Central memory CD8-positive, alpha-beta T cell (primary cell): ENCODE measurements around the gene TCF23.
A peak's percentile ranks its signal among the peaks of the same experiment; 100 is the strongest.

Source experiments
- ATAC-seq: fragments of 150-1000 bp; cut with Tn5 transposase; replicated peaks from 2 replicates; pipeline ENCODE4 v1.10.0; 2022; ENCODE audit warnings: mild to moderate bottlenecking, moderate FRiP score, moderate number of reproducible peaks; ENCODE audit not compliant: poor library complexity, severe bottlenecking; ENCODE audit errors: extremely low read depth
- DNase-seq, 2 donors: peaks; one replicate each; pipeline ENCODE4 v3.0.0; 2021; ENCODE audit warnings: low spot score in 2 of 2
- H3K27ac Mint-ChIP-seq: one replicate; pipeline ENCODE4 v1.8.0; 2022; ENCODE audit warnings: low read depth, mild to moderate bottlenecking, moderate library complexity, mixed read lengths
- H3K27me3 Mint-ChIP-seq: one replicate; pipeline ENCODE4 v1.8.0; 2022; ENCODE audit warnings: mixed read lengths
- H3K36me3 Mint-ChIP-seq: one replicate; pipeline ENCODE4 v1.8.0; 2022; ENCODE audit warnings: mild to moderate bottlenecking, moderate library complexity, mixed read lengths; ENCODE audit not compliant: insufficient read depth
- H3K4me1 Mint-ChIP-seq: one replicate; pipeline ENCODE4 v1.8.0; 2022; ENCODE audit warnings: mixed read lengths
- H3K4me3 Mint-ChIP-seq: one replicate; pipeline ENCODE4 v1.8.0; 2022; ENCODE audit warnings: mild to moderate bottlenecking, moderate library complexity, mixed read lengths
- H3K9me3 Mint-ChIP-seq: one replicate; pipeline ENCODE4 v1.8.0; 2022; ENCODE audit warnings: mixed read lengths

Gene TCF23

GRCh38 chr2:27133905-27134780, 14.7 kb upstream of the TCF23 start, which contains the start of gene PREB:
Gene PREB, minus strand, starts transcription at chr2:27134636. Its CDS starts 215 bp downstream, at chr2:27134421.
- peaks cover 31% of the 10 kb centered on the region for H3K36me3 Mint-ChIP-seq
- DNase-seq: peak; percentile 96 to 98
- H3K4me3 Mint-ChIP-seq: peak within 1 kb of the TSS; percentile 92
- H3K9me3 Mint-ChIP-seq: no peaks in the 10 kb centered on the region
- H3K4me1 Mint-ChIP-seq: peaks cover 34% of the 10 kb centered on the region
- peak within 1 kb of the TSS; percentile 99 for H3K27ac Mint-ChIP-seq
- no peaks in the 10 kb centered on the region for H3K27me3 Mint-ChIP-seq
- peak; percentile 94 for ATAC-seq

GRCh38 chr2:27134781-27135477, 13.9 kb upstream of the TCF23 start:
- peak overlapping the region; percentile 92 for H3K4me3 Mint-ChIP-seq
- H3K27me3 Mint-ChIP-seq: no peaks in the 10 kb centered on the region
- H3K36me3 Mint-ChIP-seq: peaks cover 30% of the 10 kb centered on the region
- peak overlapping the region; percentile 99 for H3K27ac Mint-ChIP-seq
- ATAC-seq: no peak
- peaks cover 34% of the 10 kb centered on the region for H3K4me1 Mint-ChIP-seq
- H3K9me3 Mint-ChIP-seq: no peaks in the 10 kb centered on the region
- DNase-seq: no peak

- ATAC-seq: no peak
- no peaks in the 10 kb centered on the region for H3K27me3 Mint-ChIP-seq
- H3K9me3 Mint-ChIP-seq: no peaks in the 10 kb centered on the region
- DNase-seq: no peak
- H3K27ac Mint-ChIP-seq: no peak overlapping the region
- peaks cover 34% of the 10 kb centered on the region for H3K4me1 Mint-ChIP-seq
- peak overlapping the region; percentile 92 for H3K4me3 Mint-ChIP-seq
- H3K36me3 Mint-ChIP-seq: peaks cover 28% of the 10 kb centered on the region
These were observed 13.3 kb upstream of the TCF23 start for GRCh38 chr2:27135478-27135955.

- H3K4me3 Mint-ChIP-seq: no peak overlapping the region
- H3K27ac Mint-ChIP-seq: no peak overlapping the region
- peaks cover 24% of the 10 kb centered on the region for H3K36me3 Mint-ChIP-seq
- no peaks in the 10 kb centered on the region for H3K9me3 Mint-ChIP-seq
- H3K27me3 Mint-ChIP-seq: no peaks in the 10 kb centered on the region
- ATAC-seq: no peak
- DNase-seq: no peak
- H3K4me1 Mint-ChIP-seq: peaks cover 28% of the 10 kb centered on the region
These were observed 12.1 kb upstream of the TCF23 start for GRCh38 chr2:27136751-27137150.

- Mint-ChIP-seq H3K9me3 (no peaks in the 10 kb centered on the region), H3K27me3 (no peaks in the 10 kb centered on the region), H3K36me3 (peaks cover 22% of the 10 kb centered on the region), H3K4me1 (peaks cover 27% of the 10 kb centered on the region), H3K27ac (no peak overlapping the region), H3K4me3 (no peak overlapping the region)
- no peak for DNase-seq
- ATAC-seq: no peak
These were observed 11.4 kb upstream of the TCF23 start for GRCh38 chr2:27137322-27137935.

GRCh38 chr2:27138111-27138510, 10.7 kb upstream of the TCF23 start:
- peaks cover 6% of the 10 kb centered on the region for H3K27me3 Mint-ChIP-seq
- H3K36me3 Mint-ChIP-seq: peaks cover 22% of the 10 kb centered on the region
- DNase-seq (no peak), ATAC-seq (no peak)
- H3K4me1 Mint-ChIP-seq: peaks cover 20% of the 10 kb centered on the region
- H3K9me3 Mint-ChIP-seq: no peaks in the 10 kb centered on the region
- H3K27ac Mint-ChIP-seq: no peak overlapping the region
- H3K4me3 Mint-ChIP-seq: no peak overlapping the region

GRCh38 chr2:27139310-27139709, 9.5 kb upstream of the TCF23 start, which contains the start of gene PRR30:
Gene PRR30, minus strand, starts transcription at chr2:27139410. Its CDS starts 1,081 bp downstream, at chr2:27138329.
- H3K9me3 Mint-ChIP-seq: no peaks in the 10 kb centered on the region
- DNase-seq (no peak), ATAC-seq (no peak)
- H3K36me3 Mint-ChIP-seq: peaks cover 13% of the 10 kb centered on the region
- H3K4me1 Mint-ChIP-seq: peaks cover 10% of the 10 kb centered on the region
- no peak within 1 kb of the TSS for H3K27ac Mint-ChIP-seq
- no peak within 1 kb of the TSS for H3K4me3 Mint-ChIP-seq
- H3K27me3 Mint-ChIP-seq: peaks cover 17% of the 10 kb centered on the region

- no peaks in the 10 kb centered on the region for H3K4me1 Mint-ChIP-seq
- ATAC-seq (no peak), DNase-seq (no peak)
- peaks cover 55% of the 10 kb centered on the region for H3K27me3 Mint-ChIP-seq
- H3K27ac Mint-ChIP-seq: no peak overlapping the region
- H3K4me3 Mint-ChIP-seq: no peak overlapping the region
- no peaks in the 10 kb centered on the region for H3K9me3 Mint-ChIP-seq
- H3K36me3 Mint-ChIP-seq: no peaks in the 10 kb centered on the region
These were observed 5.5 kb upstream of the TCF23 start for GRCh38 chr2:27143285-27143684.

- DNase-seq (no peak), ATAC-seq (no peak)
- Mint-ChIP-seq H3K36me3 (no peaks in the 10 kb centered on the region), H3K4me3 (no peak overlapping the region), H3K9me3 (no peaks in the 10 kb centered on the region), H3K27me3 (peaks cover 66% of the 10 kb centered on the region), H3K27ac (no peak overlapping the region), H3K4me1 (no peaks in the 10 kb centered on the region)
These were observed 3.1 kb upstream of the TCF23 start for GRCh38 chr2:27145682-27146081.

- Mint-ChIP-seq H3K4me3 (no peak overlapping the region), H3K4me1 (no peaks in the 10 kb centered on the region), H3K27ac (no peak overlapping the region), H3K27me3 (peaks cover 64% of the 10 kb centered on the region), H3K9me3 (no peaks in the 10 kb centered on the region), H3K36me3 (no peaks in the 10 kb centered on the region)
- DNase-seq (no peak), ATAC-seq (no peak)
These were observed 869 bp upstream of the TCF23 start for GRCh38 chr2:27147935-27148334.

- DNase-seq (no peak), ATAC-seq (no peak)
- no peaks in the 10 kb centered on the region for H3K36me3 Mint-ChIP-seq
- H3K4me1 Mint-ChIP-seq: no peaks in the 10 kb centered on the region
- peaks cover 57% of the 10 kb centered on the region for H3K27me3 Mint-ChIP-seq
- H3K4me3 Mint-ChIP-seq: no peak overlapping the region
- no peaks in the 10 kb centered on the region for H3K9me3 Mint-ChIP-seq
- H3K27ac Mint-ChIP-seq: no peak overlapping the region
These were observed 984 bp downstream of the TCF23 start for GRCh38 chr2:27149570-27150405.
